NCI-H774 (cell line): ENCODE measurements around the gene TSGA10IP.

Source experiments
- DNase-seq: peaks from one replicate; lab custom pipeline; 2025; lab: John Stamatoyannopoulos, UW

Gene TSGA10IP

GRCh38 chr11:65977621-65978390 is 32.5 kb downstream of the TSGA10IP start:
- DNase-seq: no peak

- no peak for DNase-seq
Measured at GRCh38 chr11:65978391-65979238, 33.3 kb downstream of the TSGA10IP start.

GRCh38 chr11:65979261-65979759 is 34.0 kb downstream of the TSGA10IP start:
- no peak for DNase-seq

GRCh38 chr11:65981101-65981740 is 35.9 kb downstream of the TSGA10IP start:
- no peak for DNase-seq

GRCh38 chr11:65981972-65982823 is 36.9 kb downstream of the TSGA10IP start:
- no peak for DNase-seq

- DNase-seq: no peak
Measured at GRCh38 chr11:65982824-65983588, 37.7 kb downstream of the TSGA10IP start.

GRCh38 chr11:65983589-65983987 is 38.3 kb downstream of the TSGA10IP start:
- DNase-seq: no peak

GRCh38 chr11:65987336-65987735 is 42.1 kb downstream of the TSGA10IP start:
- no peak for DNase-seq

- DNase-seq: peak; percentile 91
Measured at GRCh38 chr11:65988791-65989592, 43.7 kb downstream of the TSGA10IP start.

GRCh38 chr11:65992056-65992455 is 46.8 kb downstream of the TSGA10IP start:
- no peak for DNase-seq

- DNase-seq: no peak
Measured at GRCh38 chr11:65997286-65997685, 52.0 kb downstream of the TSGA10IP start.

GRCh38 chr11:66001942-66002647 is 56.8 kb downstream of the TSGA10IP start, which contains the start of the genes BANF1 and EIF1AD:
Gene BANF1 (plus strand): TSS chr11:66002503. CDS start chr11:66003251, 748 bp downstream.
Gene EIF1AD (minus strand): TSS chr11:66002157. CDS start chr11:66000389, 1,768 bp downstream.
- DNase-seq: peak; percentile 96

- no peak for DNase-seq
Measured at GRCh38 chr11:66002648-66003225, 57.5 kb downstream of the TSGA10IP start.

- DNase-seq: no peak
Measured at GRCh38 chr11:66003291-66003690, 58.0 kb downstream of the TSGA10IP start.

- DNase-seq: no peak
Measured at GRCh38 chr11:66004186-66004585, 58.9 kb downstream of the TSGA10IP start.

- DNase-seq: no peak
Measured at GRCh38 chr11:66006134-66006890, 61.0 kb downstream of the TSGA10IP start.

- no peak for DNase-seq
Measured at GRCh38 chr11:66006891-66007176, 61.6 kb downstream of the TSGA10IP start.

GRCh38 chr11:66007201-66007634 is 61.9 kb downstream of the TSGA10IP start:
- no peak for DNase-seq
